ENCODE results near the gene IGSF21. TPM values are rescaled to one million over a fixed set of nuclear protein-coding genes. Genes with fewer than 3 reads are reported as not detected.

The IGSF21 gene
- polyA plus RNA-seq, 1 donor (not counting 4 experiments of a cell fraction or from before 2014, with no cell fraction given): not detected

GRCh38 chr1:18192182-18192581, 84.6 kb downstream of the IGSF21 start:
- H3K4me1 ChIP-seq (ENCODE audit: control insufficient read depth, extremely low read depth, insufficient read depth, low read length): no peaks in the 10 kb centered on the region
- H3K4me3 ChIP-seq (ENCODE audit: control insufficient read depth in 2 of 3, extremely low read depth in 1 of 3, insufficient read depth in 2 of 3, low read depth in 1 of 3, low read length in 3 of 3): no peak overlapping the region
- H3K9me3 ChIP-seq (ENCODE audit: control insufficient read depth, low read depth, low read length): no peaks in the 10 kb centered on the region
- no peaks in the 10 kb centered on the region for H4K20me1 ChIP-seq (ENCODE audit: control insufficient read depth, extremely low read depth, insufficient read depth, low read length)
- peaks cover 10% of the 10 kb centered on the region for H3K27me3 ChIP-seq (ENCODE audit: control insufficient read depth, extremely low read depth, insufficient read depth, low read length)
- no peaks in the 10 kb centered on the region for H3K9me1 ChIP-seq (ENCODE audit: control insufficient read depth, extremely low read depth, insufficient read depth, low read length)
- H3K27ac ChIP-seq (ENCODE audit: control insufficient read depth, insufficient read depth, low read length): no peak overlapping the region
- TF ChIP-seq CTCF (optimal IDR thresholded peaks at IDR 0.05 in 1 of 3, IDR thresholded peaks at IDR 0.05 in 1 of 3, conservative IDR thresholded peaks at IDR 0.05 in 1 of 3; ENCODE audit: extremely low read depth in 1 of 3, insufficient read depth in 2 of 3, low read length in 3 of 3) (no peak), EZH2 (IDR thresholded peaks at IDR 0.05; ENCODE audit: low read length) (no peak)
- H3K36me3 ChIP-seq (ENCODE audit: control insufficient read depth in 2 of 2, extremely low read depth in 1 of 2, insufficient read depth in 2 of 2, low read length in 2 of 2): no peaks in the 10 kb centered on the region
- FAIRE-seq: no peak
- H3K79me2 ChIP-seq (ENCODE audit: control insufficient read depth, insufficient read depth, low read length): no peaks in the 10 kb centered on the region
- dilution Hi-C loops (cut with MboI; ENCODE audit: extremely low pct_ligation_motif_present, low sequenced_read_pairs): no loop called here
- no peak overlapping the region for H2AFZ ChIP-seq (ENCODE audit: control insufficient read depth, low read length)
- H3K9ac ChIP-seq (ENCODE audit: control insufficient read depth, extremely low read depth, insufficient read depth, low read length): no peak overlapping the region
- H3K4me2 ChIP-seq (ENCODE audit: control insufficient read depth, extremely low read depth, insufficient read depth, low read depth, low read length): no peak overlapping the region
- no peak for DNase-seq (ENCODE audit: low read depth, low spot score)

GRCh38 chr1:18192974-18193373, 85.4 kb downstream of the IGSF21 start:
- no peak overlapping the region for H3K4me3 ChIP-seq (ENCODE audit: control insufficient read depth in 2 of 3, extremely low read depth in 1 of 3, insufficient read depth in 2 of 3, low read depth in 1 of 3, low read length in 3 of 3)
- H4K20me1 ChIP-seq (ENCODE audit: control insufficient read depth, extremely low read depth, insufficient read depth, low read length): no peaks in the 10 kb centered on the region
- no peak for DNase-seq (ENCODE audit: low read depth, low spot score)
- H3K9ac ChIP-seq (ENCODE audit: control insufficient read depth, extremely low read depth, insufficient read depth, low read length): no peak overlapping the region
- dilution Hi-C loops (cut with MboI; ENCODE audit: extremely low pct_ligation_motif_present, low sequenced_read_pairs): no loop called here
- no peaks in the 10 kb centered on the region for H3K9me3 ChIP-seq (ENCODE audit: control insufficient read depth, low read depth, low read length)
- H3K9me1 ChIP-seq (ENCODE audit: control insufficient read depth, extremely low read depth, insufficient read depth, low read length): no peaks in the 10 kb centered on the region
- FAIRE-seq: no peak
- no peaks in the 10 kb centered on the region for H3K36me3 ChIP-seq (ENCODE audit: control insufficient read depth in 2 of 2, extremely low read depth in 1 of 2, insufficient read depth in 2 of 2, low read length in 2 of 2)
- H2AFZ ChIP-seq (ENCODE audit: control insufficient read depth, low read length): no peak overlapping the region
- no peak overlapping the region for H3K4me2 ChIP-seq (ENCODE audit: control insufficient read depth, extremely low read depth, insufficient read depth, low read depth, low read length)
- H3K27me3 ChIP-seq (ENCODE audit: control insufficient read depth, extremely low read depth, insufficient read depth, low read length): peaks cover 16% of the 10 kb centered on the region
- TF ChIP-seq EZH2 (IDR thresholded peaks at IDR 0.05; ENCODE audit: low read length) (no peak), CTCF (optimal IDR thresholded peaks at IDR 0.05 in 1 of 3, IDR thresholded peaks at IDR 0.05 in 1 of 3, conservative IDR thresholded peaks at IDR 0.05 in 1 of 3; ENCODE audit: extremely low read depth in 1 of 3, insufficient read depth in 2 of 3, low read length in 3 of 3) (no peak)
- no peaks in the 10 kb centered on the region for H3K4me1 ChIP-seq (ENCODE audit: control insufficient read depth, extremely low read depth, insufficient read depth, low read length)
- no peak overlapping the region for H3K27ac ChIP-seq (ENCODE audit: control insufficient read depth, insufficient read depth, low read length)
- no peaks in the 10 kb centered on the region for H3K79me2 ChIP-seq (ENCODE audit: control insufficient read depth, insufficient read depth, low read length)

Data from keratinocyte (primary cell).